Hepatocyte (in vitro differentiated cells): Measurements from ENCODE around the gene TGM3.

ENCODE experiments used
- CTCF ChIP-seq: fragments of 200-600 bp; sonication (generic); IDR thresholded peaks from 2 replicates; pipeline ENCODE4 v1.5.1; 2016; ENCODE audit warnings: antibody characterized with exemption, mild to moderate bottlenecking; ENCODE audit not compliant: poor library complexity
- EZH2 ChIP-seq: fragments of 200-600 bp; sonication (generic); IDR thresholded peaks from 2 replicates; pipeline ENCODE4 v1.6.1; 2016; ENCODE audit warnings: antibody characterized with exemption, mild to moderate bottlenecking, borderline replicate concordance

GRCh38 chr20:2332711-2333110 is 36.9 kb downstream of the TGM3 start:
- TF ChIP-seq EZH2: no peak
- TF ChIP-seq CTCF: no peak
